SW480 (cell line): ENCODE measurements around the gene OLFM3.

ENCODE experiments used
- DNase-seq: peaks from one replicate; pipeline ENCODE4 v3.0.0-alpha.2; 2016; ENCODE audit warnings: low spot score

The OLFM3 gene

DNA sequence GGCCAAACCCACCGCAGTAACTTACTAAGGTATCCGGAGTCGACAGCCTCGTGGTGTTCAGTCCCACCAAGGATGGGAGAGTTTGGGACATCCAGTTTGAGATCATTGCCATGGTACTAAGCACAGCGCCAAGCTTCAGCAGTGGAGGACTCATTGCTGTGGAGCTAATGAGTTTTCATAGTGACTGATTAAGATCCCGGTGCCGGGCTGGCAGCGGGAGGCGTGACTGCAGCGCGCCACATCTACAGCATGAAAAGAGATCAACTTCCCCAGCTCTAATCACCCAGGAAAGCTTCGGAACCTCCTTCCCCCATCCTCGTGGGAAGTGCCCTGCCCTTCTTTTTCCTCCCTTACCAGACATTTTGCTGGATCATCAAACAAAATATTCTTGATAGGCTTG, 149.9 kb downstream of the OLFM3 start:
- no peak for DNase-seq

DNA sequence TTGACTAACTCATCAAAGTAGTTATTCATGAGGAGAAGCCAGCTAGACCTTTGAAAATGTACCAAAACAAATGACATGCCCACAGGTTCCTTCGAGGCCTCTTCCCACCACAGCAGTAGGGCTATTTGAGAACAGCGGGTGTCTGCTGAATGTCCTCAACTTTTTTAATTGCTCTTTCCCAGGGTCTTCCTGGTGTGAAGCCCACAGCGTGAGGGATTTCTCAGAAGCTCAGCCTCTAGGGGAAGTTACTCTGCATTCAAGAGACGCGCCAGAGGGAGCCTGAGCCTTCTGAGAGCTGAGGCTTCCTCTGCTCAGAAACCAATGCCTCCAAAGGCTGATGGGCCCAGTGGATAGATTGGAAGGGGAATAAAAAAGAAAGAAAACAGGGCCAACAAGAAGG, 153.6 kb downstream of the OLFM3 start:
- no peak for DNase-seq

DNA sequence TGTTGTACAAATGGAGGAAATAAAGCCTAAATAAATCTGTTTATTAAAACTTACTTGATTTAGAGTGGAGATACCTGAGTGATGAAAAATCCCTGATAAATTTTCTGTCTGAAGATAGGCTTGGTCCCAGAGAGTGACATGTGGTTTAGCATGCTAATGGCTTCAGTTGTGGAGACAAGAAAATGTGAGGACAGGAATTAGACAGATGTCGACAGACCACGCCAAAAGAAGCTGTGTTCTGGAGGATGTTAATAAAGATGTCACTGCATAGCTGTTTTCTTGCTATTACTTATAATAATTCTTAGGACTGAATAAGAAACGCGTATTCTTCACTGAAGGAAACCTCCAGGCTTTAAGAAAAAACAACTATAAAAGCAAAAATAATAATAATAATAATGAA, 154.9 kb downstream of the OLFM3 start:
- DNase-seq, result no peak

DNA sequence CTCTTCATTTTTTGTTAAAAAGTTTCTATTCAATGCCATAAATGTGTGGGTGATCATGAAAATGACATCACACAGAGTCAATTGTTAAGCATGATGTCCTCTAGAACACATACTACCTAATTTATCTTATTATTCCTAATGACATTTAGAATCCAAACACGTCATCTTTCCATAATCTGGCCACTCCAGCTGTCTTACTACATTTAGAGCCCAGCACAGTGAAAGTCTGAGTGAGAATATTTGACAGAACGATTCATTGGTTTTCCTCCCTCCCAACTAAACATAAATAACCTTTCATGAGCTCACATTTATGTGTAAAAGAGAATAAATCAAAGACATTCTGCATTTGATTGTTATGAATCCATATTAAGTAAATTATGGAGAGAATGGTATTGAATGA, 160.7 kb downstream of the OLFM3 start:
- DNase-seq, result no peak

DNA sequence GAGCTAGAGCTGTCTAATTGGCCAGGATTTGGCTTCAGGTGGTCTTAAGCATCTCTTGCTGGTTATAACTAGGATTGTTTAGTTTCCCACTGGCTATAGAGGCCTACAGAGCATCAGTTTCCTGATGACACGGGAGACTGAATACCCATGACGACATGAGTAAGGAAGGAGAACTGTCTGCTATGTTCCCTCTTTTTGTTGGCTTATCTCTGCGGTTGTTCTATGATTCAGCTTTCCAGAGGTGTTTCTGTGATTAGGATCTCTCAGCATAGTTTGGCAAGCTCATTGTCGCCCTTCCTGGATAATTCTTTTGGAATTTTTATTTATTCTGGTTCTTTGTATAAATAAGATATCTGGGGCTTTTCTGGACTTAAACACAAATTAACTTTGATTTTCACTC, 163.4 kb downstream of the OLFM3 start:
- no peak for DNase-seq

DNA sequence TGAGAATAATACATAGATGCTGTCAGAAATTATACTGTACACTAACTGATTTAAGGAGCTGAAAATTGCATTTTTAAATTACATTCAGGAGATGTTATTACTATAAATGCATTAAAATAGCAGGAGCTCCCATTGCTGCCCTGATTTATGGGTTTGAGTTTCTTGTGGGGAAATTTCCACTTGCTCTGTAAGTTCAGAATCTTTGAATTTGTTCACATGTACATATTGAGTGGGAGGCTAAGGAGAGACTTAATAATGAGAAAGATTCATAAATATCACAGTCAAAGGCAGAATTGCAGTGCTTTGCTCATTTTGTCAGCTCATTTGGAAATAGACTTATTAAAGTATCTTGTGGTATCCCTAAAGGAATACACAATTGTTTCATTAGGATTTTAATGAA, 170.3 kb downstream of the OLFM3 start:
- DNase-seq, result no peak

DNA sequence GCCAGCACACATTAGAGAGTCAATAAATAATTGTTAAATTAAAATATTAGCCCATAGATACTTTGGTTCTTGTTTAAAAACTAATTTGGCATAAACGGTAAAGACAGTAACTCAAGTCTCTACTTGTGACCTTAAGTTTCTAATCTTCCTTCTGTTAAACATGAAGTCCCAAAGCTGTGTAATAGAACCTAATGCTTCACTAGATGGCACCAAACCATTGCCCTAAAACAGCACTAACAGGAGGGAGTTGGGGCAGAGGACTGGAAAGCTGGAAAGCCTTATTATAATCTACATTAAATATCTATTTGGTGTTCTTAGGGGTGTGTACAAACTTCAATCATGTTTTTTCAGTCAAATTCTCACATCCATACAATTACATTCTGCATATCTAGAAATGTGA, 176.7 kb downstream of the OLFM3 start:
- peak; percentile 44 for DNase-seq

DNA sequence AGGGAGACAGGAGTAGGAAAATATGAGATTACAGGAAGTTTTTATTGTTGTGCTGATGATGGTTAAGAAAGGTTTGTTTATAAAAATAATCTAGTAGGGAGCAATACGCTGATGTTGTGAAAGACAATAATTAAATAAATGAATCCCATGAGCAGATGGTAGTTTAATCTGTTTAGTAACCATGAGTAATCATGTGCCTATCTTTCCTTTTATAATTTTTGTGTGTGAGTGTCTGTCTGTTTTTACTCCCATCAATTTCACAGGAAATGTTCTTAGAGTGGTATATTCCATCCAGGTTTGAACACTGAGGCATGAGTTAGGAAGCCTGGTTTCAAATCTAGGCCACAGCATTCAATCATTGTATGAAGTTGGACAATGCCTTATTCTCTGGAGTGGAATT, 180.5 kb downstream of the OLFM3 start:
- DNase-seq, result no peak

DNA sequence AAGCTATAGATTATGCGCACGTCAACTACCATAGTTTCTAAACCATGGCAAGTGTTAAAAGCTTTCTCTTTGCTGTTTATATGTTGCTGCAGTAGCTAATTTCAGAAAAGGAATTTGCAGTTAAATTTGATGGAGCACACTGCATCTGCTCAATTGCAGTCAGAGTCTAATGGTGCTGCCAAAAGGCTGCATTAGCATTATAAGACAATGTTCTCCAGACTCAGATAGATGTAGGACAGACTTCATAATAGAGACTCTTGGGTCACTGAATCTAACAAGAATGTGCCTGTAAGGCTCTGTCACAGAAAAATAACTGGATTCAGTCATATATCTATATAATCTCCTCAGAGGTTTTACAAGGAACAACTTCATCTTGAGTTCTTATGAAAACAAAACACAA, 198.3 kb downstream of the OLFM3 start:
- no peak for DNase-seq

DNA sequence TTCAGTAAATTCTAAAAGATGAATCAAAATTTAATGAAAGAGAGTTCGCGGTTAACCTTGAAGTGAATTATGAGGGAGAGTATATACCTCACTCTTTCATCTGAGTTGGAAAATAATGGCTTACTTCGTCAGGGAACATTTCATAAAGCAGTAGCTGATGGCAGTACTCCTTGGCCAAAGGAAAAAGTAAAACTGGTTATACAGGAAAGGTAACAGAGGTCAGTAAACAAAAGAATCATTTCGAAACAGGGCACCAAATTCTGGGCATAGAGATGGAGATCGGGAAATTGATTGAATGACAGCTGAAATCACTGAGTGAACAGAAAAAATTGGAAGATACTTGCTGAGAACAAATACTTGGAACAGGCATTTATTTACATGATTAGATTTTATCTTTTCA, 199.0 kb downstream of the OLFM3 start:
- no peak for DNase-seq

DNA sequence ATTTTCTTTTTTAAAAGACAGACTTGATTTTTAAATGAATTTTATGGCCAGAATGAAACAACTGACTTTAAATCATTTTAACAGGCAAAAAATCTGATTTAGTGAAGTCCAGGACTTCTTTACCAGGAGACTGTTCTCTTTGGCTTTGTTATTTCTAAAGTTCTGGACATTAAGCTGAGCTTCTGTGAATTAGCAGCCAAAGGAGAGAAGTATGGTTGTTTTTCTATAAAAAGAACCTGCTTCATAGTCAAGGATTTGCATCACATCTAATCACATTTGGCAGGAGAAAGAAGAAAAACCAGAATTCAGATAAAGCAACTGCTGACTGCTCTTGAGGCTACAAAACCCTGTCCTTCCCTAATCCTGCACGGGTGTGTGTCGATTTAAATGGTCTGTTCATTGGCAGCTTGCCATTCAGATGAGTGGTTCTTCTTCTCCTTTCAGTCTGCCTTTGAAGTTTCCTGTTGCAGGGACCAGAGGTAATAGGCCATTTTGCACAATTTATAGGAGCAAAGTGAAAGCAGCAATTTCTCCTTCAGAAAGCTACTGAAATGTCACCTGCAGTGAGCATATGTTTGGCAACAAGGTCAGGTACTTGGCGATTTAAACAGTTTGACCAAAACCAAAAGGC, 215.4 kb downstream of the OLFM3 start:
- DNase-seq, result peak; percentile 21

DNA sequence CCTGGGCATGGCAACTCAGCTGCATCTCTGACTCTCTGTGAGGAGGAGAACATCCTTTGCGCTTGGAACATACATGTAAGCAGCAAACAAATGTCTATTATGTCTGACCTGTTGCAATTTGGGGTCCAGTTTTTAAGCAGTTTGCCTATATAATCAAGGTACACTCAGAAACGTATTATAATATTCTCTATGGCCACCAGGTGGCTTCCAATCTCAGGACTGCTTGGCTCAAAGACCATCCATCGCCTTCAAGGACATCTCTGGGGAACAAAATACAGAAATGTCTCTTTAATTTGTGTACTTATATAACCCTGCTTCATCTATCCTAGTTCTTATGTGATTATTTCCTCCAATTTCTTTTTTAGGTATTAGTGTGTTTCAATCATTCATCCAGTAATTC, 227.2 kb downstream of the OLFM3 start:
- peak; percentile 8 for DNase-seq

DNA sequence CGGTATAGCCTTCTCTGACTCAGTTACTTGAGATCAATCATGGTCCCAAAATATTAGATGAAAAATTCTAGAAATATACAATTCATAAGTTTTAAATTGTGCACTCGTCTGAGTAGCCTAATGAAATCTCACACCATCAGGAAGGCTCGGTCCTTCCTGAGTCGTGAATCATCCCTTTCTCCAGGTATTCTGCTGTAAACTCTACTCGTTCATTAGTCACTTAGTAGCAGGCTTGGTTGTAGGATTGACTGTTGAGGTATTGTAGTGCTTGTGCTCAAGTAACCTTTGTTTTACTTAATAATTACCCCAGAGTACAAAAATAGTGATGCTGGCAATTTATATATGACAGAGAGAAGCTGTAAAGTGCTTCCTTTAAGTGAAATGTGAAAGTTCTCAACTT, 238.7 kb downstream of the OLFM3 start:
- no peak for DNase-seq

DNA sequence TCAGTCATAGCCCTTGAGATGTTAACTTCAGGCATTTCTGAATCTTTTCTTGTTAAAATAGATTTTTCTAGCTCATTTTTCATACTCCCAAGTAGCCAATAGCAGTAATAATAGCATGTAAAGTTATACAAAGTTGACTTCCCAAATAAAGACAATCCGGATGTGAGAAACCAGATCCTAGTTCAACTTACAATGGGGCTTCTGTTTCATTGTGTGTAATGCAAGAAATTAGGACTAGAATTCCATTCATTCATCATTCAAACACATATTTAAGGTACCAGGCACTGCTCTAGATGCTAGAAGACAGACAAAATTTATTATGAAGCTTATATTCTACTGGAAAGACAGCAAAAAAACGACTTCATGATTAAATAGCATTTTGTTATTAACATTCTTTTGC, 240.3 kb downstream of the OLFM3 start:
- no peak for DNase-seq
